Activated CD4-positive, CD25-positive, alpha-beta regulatory T cell treated with anti-CD3 and anti-CD28 coated beads, Interleukin-2, amount 50 U/mL, for 24 hours (primary cell): ENCODE data around the gene BCL2A1.
"Not testable (repeated sequence)": the region's sequence is repeated elsewhere in the genome, so short reads cannot be mapped to it uniquely, and the experiment has no call there.

Experiments used
- ATAC-seq, 2 donors: fragments of 150-1000 bp; cut with Tn5 transposase; one replicate each; pipeline ENCODE4 v1.10.0; 2021; ENCODE audit warnings: mild to moderate bottlenecking in 1 of 2, moderate library complexity in 1 of 2

Gene BCL2A1

DNA sequence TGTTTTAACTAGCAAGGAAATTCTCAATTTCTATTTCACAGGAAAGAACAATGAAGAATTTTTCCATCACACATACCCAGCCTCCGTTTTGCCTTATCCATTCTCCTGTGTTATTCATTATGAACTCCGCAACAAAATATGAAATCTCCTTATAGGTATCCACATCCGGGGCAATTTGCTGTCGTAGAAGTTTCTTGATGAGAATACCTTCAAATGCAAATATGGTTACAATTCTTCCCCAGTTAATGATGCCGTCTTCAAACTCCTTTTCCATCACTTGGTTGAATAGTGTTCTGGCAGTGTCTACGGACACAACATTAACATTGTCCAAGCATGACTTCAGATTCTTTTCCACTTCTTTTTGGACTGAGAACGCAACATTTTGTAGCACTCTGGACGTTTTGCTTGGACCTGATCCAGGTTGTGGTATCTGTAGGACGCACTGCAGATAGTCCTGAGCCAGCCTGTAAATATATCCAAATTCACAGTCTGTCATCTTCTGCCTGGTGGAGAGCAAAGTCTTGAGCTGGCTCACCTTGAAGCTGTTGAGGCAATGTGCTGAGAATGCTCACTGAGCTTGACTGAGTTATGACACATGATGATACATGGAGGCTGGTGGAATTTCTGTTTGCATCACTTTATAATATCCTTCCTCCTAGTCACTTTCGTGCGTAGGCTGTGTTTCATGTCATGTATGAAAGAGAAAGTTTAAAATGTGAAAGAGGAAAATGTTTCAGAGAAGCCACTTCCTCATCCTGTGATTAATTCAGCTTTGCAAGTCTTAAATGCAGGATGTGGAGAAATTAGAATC, at the start of gene BCL2A1:
TSS of gene BCL2A1 (minus strand) at position 573 of the 811 bp plus-strand sequence. CDS start at position 496, 77 bp downstream.
- ATAC-seq: peak; percentile 74 to 78

DNA sequence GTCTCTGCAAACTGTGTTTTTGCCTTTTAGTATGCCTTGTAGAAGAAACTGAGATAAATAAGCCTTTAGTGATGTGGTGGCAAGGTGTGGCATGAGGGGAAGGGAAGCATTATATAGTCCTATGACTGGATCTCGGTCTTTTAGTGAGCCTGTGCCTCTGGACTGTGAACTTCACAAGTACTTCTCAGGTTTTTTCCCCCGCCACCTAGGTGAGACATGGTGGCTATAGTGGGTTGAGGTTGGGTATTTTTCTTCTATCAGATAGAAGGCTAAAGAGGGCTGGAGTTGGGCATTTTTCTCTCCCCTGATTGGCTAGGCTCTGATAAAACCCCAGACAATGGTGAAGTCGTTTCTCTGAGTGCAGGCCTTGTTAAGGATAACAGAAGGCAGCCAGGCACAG, 49.7 kb upstream of the BCL2A1 start:
- peak in 1 of 2 donors; percentile 38 for ATAC-seq

DNA sequence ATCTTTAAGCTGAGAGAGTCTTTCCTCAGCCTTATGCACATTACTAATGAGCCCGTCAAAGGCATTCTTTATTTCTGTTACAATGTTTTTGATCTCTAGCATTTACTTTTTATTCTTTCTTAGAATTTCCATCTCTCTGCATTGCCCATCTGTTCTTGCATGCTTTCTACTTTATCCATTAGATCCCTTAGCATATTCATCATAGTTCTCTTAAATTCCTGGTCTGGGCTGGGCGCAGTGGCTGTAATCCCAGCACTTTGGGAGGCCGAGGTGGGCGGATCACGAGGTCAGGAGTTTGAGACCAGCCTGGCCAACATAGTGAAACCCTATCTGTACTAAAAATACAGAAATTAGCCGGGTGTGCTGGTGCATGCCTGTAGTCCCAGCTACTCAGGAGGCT, 49.2 kb upstream of the BCL2A1 start:
- not testable (repeated sequence) for ATAC-seq

DNA sequence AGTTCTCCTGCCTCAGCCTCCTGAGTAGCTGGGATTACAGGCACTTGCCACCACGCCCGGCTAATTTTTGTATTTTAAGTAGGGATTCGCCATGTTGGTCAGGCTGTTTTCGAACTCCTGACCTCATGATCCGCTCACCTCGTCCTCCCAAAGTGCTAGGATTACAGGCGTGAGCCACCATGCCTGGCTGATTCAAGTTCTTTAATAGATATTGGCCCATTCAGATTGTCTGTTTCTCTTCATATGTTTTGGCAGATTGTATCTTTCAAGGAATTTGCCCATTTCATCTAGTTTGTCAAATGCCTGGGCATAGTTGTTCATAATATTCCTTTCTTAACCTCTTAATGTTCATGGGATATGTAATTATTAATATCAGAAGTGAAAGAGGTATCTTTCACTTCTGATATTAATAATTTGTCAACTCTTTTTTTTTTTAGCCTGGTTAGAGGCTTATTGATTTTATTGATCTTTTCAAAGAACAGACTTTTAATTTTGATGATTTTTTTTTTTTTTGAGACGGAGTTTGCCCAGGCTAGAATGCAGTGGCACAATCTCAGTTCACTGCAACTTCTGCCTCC, 48.3 kb upstream of the BCL2A1 start:
- ATAC-seq: no peak

DNA sequence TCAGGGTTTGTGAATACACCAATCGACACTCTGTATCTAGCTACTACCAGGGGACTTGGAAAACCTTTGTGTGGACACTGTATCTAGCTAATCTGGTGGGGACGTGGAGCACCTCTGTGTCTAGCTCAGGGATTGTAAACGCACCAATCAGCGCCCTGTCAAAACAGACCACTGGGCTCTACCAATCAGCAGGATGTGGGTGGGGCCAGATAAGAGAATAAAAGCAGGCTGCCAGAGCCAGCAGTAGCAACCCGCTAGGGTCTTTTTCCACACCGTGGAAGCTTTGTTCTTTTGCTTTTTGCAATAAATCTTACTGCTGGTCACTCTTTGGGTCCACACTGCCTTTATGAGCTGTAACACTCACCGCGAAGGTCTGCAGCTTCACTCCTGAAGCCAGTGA, 46.1 kb upstream of the BCL2A1 start:
- ATAC-seq: not testable (repeated sequence)

DNA sequence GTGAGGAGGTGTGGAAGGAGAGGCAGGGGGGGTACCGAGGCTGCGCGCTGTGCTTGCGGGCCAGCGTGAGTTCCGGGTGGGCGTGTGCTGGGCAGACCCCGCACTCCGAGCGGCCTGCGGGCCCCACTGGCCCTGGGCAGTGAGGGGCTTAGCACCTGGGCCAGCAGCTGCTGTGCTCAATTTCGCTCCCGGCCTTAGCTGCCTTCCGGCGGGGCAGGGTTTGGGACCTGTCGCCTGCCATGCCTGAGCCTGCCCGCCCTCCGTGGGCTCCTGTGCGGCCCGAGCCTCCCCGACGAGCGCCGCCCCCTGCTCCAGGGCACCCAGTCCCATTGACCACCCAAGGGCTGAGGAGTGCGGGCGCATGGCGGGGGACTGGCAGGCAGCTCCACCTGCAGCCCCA, 45.5 kb upstream of the BCL2A1 start:
- not testable (repeated sequence) for ATAC-seq

DNA sequence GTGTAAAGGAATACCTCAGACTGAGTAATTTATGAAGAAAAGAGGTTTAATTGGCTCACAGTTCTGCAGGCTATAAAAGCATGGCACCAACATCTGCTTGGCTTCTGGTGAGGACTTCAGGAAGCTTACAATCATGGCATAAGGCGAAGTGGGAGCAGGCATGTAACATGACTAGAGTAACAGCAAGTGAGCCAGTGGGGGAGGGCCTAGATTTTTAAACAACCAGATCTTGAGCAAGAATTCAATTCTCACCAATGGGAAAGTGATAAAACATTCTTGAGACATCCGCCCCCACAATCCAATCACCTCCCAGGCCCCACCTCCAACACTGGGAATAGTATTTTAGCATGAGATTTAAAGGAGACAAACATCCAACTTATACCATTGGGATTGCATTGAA, 44.2 kb upstream of the BCL2A1 start:
- ATAC-seq: no peak

DNA sequence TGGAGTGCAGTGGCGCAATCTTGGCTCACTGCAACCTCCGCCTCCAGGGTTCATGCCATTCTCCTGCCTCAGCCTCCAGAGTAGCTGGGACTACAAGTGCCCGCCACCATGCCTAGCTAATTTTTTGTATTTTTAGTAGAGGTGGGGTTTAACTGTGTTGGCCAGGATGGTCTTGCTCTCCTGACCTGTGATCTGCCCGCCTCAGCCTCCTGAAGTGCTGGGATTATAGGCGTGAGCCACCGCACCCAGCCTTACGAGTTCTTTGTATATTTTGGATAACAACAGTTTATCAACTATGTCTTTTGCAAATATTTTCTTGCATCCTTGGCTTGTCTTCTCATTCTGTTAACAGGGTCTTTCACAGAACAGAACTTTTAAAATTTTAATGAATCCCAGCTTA, 43.2 kb upstream of the BCL2A1 start:
- not testable (repeated sequence) for ATAC-seq

DNA sequence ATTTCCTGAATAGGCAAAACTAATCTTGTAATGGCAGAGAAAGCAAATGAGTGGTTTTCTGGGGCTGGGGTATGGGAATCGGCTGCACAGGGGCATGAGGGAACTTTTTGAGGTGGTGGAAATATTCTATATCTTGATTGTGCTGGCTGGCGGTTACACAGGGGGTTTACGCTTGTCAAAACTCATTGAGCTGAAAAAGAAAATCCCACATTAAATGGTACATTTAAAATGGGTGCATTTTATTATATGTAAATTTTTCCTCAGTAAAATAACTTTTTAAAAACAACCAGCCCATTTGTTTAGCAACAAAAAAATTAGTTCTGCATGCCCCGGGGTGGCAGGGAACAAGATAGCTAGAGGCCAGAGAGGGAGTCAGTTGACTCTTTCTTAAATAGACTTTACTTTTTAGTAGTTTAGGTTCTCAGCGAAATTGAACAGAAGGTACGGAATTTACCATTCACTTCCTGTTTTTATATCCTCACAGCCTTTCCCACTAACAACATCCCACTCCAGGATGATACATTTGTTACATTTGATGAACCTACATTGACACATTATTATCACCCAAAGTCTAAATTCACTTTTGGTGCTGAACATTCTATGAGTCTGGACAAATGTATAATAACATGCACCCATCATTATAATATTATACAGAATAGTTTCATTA, 41.2 kb upstream of the BCL2A1 start:
- ATAC-seq: no peak

DNA sequence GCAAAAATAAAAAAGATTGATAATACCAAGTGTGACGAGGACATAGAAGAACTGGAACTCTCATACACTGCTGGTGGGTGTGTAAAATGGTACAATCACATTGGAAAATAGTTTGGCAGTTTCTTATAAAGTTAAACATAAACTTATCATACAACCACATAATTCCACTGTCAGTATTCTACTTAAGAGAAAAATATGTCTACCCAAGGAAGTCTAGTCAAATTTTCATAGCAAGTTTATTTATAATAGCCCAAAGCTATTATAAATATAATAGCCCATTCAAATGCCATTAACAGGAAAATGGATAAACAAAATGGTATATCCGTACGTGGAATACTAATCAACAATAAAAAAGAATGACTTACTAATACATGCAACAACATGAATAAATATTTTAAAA, 40.6 kb upstream of the BCL2A1 start:
- ATAC-seq: no peak

DNA sequence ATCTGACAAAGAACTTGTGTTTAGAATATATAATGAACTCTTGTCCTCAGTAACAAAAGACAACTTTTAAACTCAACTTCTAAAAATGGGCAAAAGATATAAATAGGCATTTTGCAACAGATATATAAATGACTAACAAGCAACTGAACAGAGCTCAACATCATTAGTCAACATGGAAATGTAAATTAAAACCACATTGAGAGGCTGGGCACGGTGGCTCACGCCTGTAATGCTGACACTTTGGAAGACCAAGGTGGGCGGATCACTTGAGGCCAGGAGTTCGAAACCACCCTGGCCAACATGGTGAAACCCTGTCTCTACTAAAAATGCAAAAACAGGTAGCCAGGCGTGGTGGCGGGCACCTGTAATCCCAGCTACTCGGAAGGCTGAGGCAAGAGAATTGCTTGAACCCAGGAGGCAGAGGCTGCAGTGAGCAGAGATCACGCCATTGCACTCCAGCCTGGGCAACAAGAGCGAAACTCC, 40.1 kb upstream of the BCL2A1 start:
- peak; percentile 42 to 73 for ATAC-seq

DNA sequence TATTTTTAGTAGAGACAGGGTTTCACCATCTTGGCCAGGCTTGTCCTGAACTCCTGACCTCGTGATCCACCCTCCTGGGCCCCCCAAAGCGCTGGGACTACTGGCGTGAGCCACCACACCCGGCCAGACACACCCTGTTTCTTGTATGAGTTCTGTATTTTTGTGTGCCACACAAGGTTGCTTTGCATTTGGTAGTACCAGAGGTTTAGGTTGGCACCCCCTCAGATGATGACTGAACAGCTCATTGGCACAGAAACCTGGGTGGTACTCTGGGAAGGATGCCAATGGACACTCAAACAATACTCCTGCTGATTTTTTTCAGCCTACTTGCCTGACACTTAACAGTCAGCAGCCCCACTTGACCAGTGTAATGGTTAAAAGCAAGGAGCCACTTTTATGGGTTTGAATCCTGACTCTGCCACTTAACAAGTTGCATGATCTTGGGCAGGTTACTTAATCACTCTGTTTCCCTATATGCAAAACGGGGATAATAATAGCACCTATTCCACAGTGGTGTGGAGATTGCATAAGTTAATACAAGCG, 39.2 kb upstream of the BCL2A1 start:
- no peak for ATAC-seq

DNA sequence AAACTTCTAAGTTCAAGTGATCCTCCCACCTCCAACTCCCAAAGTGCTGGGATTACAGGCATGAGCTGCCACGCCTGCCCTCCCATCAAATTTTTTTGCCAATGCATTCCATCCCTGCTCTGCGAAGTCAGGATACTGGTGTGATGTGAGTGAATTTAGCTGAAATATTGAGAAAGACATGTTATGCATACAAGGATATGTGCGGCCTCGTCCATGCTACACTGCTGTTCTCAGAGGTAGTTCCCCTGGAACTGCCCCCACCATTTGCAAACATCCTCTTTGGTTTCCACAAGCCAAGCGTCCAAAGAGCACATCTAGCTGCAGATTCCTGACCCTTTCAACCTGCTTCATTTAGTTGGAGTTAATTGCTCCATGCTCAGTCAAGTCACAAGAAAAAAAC, 36.5 kb upstream of the BCL2A1 start:
- ATAC-seq: no peak

DNA sequence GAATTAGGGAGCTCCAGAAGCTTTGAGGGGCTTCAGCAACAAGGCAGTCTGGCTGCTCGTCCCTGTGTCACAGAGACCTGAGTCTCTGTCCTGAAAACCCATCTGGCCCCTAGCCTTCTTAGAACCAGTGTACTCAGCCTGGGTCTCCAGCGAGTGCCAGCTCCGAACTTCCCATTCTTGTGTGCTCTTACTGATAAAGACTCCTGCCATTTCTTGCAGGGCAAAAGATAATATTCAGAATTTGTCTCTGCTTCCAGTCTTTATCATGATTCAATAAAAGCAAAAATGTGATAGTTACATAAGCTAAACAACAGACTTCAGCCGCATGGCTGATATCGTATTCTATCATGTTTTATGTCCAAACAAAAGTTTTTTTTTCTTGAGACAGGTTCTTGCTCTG, 36.0 kb upstream of the BCL2A1 start:
- no peak for ATAC-seq

DNA sequence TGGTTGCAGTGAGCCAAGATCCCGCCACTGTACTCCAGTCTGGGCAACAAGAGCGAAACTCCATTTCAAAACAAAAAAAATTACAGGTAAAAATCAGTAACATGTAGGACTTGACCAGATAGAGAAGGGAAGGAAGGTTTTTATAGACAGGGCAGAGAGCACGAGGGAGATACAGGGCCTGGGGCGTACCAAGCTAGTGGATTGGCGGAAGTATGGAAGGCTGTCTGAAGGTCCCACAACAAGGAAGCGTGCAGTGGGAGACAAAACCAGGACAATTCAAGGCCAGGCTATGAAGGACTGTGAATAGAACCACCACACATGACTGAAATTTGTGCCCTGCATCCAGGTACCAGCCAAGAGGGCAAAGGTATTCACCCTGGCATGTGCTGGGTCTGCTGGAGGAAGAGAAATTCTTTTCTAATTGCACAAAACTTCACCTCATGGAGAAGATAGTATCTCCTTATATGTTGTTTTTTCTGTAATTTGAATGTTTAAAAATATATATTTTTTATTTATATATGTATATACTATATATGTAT, 33.0 kb upstream of the BCL2A1 start:
- no peak for ATAC-seq

DNA sequence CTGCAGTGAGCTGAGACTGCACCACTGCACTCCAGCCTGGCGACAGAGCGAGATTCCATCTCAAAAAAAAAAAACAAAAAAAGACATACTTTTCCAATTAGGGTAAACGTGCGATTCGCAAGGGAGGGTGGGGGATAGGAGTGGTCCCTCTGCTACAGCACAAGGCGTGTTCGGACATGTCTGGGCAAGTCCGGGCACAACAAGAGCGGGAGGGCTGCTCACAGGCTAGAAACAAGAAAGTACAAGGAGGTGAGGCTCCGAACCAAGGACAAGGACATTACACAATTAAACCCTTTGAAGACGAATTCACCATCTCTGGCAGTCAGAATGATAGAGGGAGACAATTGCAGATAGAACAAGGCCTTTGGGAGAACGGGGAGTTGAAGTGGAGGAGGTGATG, 32.2 kb upstream of the BCL2A1 start:
- ATAC-seq: no peak

DNA sequence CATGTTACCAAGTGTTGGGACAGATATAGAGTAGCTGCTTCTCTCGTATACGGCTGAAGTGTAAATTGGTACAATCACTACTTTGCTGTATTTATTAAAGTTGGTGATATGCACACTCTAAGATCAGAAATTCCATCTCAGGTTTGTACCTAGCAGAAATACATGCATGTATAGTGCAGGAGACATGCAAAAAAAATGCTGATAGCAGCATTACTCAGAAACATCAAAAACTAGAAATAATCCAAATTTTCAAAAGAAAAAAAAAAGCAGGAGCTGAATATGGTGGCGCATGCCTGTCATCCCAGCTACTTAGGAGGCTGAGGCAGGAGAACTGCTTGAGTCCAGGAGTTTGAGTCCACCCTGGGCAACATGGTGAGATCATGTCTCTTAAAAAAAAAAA, 31.3 kb upstream of the BCL2A1 start:
- ATAC-seq: no peak

DNA sequence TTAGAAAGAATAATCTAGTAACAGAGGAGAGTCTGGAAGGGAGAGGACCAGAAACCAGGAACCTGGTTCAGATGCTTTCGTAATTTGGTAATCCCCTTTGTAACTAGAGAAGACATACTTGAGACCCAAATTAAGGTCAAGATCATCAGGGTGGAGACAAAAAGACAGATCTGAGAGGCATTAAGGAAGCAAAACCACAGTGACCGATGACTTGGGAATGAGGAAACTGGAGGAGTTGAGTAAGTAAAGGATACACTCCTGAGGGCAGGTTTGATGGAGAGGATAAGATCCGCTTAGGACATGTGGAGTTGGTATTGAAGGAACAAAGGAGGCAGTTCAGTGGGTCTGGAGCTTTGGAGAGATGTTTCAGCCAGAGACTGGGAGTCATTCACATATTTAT, 23.6 kb upstream of the BCL2A1 start:
- ATAC-seq: no peak

DNA sequence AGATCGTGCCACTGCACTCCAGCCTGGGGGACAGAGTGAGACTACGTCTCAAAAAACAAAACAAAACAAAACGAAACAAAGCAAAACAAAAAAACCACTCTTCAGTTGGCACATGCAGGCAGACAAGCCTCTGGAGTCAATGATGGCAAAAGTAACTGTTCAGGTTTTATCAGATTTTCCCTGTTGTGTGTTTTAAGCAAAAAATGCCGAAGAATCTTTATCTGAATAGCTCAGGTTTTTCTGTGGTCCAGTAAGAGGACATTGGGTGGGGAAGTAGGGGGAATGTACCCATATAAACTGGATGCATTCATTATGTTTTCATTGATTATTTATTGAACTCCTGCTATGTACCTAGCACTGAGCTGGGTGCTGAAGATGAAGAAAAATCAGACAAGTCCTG, 20.8 kb upstream of the BCL2A1 start:
- no peak for ATAC-seq

DNA sequence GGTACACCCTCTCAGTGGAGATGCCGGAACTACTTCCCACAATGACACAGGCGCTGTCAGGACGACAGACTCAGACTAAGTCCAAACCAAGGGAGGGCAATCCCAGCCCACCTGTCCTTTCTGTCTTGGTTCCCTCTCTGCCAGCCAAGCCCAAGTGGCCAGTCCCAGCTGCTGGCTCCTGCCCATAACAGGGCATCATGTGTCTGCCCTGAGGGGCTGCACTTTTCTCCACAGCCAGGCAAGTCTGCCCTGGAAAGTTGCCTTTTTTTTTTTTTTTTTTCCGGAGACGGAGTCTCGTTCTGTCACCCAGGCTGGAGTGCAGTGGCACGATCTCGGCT, 20.0 kb upstream of the BCL2A1 start:
- ATAC-seq: no peak

DNA sequence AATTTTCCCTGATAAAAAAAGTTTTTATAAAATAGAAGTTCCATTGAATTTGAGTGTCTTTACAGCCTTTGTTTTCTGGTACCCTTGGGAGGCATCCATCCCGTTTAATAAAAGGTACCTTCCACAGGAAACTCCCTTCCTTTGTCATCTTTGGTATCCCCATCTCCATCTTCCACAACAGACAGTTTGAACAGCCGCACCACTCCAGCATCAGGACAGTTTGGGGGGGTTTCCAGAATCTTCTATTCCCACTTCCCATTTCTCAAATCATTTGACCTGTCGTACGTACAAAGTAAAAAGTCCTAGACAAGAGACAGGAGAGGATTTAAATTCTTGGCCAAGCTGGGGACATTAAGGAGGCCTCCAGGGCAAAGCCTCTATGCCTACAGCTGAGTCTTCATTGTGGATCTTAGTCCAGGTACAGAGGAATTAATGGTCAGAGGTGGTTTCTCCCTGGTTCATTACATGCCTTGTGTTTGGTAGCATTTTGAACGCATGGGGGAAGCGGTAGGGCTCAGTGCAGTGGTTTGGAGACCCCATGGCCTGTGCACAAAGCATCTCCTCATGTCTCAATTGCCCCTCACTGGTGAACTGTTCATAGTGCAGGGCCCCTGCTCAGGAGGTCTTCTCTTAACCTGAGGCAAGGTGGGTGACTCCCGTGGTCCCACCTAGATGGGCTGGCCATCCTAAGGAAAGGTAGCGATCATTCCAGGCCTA, 19.4 kb upstream of the BCL2A1 start:
- no peak for ATAC-seq

DNA sequence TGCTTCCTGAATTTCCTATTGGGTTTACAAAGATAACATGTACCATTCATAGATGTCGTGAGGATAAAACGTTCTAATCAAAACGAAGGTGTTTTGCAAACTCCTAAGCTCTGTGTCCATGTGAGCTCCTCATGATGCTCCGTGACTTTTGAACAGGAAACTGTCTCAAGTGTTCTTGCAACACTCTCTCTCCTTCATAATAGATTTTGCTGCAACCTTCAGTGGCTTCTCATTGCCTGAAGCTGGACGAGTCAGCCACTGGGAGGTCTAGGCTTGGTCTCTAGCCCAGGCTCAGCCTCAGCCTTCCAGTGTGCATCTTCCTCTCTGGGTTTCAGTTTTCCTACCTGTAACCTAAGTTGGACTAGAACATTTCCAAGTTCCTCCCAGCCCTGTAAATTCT, 18.7 kb upstream of the BCL2A1 start:
- no peak for ATAC-seq

DNA sequence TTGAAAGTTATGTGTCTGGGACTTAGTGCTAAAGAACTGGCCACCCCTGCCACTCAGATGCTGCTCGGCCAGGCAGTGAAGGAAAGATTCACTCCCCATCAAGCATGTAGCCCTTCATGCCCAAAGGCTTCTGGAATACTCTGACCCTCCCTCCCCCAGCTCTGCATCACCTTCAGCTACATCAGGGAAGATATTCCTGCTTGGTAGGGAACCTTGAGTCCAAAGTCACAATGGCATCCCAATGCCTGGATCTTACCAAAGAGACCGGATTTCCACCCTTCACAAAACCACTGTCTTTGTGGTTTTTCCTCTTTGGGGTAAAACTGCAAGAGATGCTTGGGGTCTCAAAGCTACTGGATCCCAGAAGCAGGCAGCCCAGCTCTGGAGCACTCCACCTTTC, 18.2 kb upstream of the BCL2A1 start:
- ATAC-seq: no peak
